Activated T-cell treated with anti-CD3 and anti-CD28 coated beads for 24 hours (primary cell): ENCODE data around the gene ARHGAP10.
"Not testable (repeated sequence)": the region's sequence is repeated elsewhere in the genome, so short reads cannot be mapped to it uniquely, and the experiment has no call there.

Experiments used
- DNase-seq: peaks from one replicate; pipeline ENCODE4 v3.0.0-alpha.2; 2020; ENCODE audit warnings: low read depth

Gene ARHGAP10

DNA sequence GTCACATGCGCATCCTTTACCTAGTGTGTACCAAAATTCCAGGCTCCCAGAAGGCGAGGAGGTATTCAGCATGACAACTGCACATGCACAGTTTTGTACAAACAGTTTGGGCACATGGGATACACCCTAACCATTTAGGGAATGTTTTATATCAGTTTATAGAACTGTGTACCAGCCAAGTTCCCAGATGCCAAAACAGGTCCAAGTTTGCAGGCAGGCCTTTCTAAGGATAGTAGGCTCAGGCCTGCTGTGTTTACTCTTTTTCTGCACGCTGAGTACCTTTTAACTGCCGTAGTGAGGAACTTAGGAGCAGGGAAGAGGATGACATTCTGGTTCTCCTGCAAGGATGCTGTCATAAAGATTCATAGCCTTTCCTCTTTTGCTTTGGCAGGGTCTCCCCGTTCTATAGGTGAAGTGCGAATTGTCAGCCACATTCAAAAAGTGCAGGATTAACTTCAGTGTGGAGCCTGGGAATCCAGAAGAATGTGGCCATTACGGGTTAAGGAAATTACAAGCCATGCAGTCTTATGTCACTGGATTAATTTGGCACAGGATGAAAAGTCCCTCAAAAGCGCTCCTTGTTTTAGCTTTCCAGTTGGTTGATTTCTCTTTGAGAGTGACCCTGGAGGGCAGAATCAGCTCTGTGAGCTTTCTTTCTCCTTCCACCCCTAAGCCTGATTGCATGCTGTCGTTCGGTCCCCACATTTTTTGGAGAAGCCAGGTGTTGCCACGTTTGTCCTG, 259.8 kb downstream of the ARHGAP10 start:
- DNase-seq, result no peak

DNA sequence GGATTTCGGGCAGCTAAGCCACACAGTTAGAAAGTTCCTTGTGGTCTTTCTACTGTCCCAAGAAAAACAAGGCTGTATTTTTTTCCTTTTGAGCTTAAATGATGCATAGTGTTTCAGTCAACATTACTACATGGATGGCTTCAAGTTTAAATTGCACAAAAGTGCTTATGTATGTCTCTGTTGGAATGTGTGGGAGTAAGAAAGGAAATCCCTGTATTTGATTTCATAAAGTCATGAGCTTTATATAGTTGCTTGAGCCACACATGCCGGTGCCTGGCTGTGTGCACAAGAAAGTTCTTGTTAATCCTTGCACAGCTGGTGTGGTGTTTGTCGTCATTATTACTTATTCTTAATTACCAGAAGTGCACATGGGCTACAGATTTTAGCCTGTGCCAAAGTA, 262.2 kb downstream of the ARHGAP10 start:
- no peak for DNase-seq

DNA sequence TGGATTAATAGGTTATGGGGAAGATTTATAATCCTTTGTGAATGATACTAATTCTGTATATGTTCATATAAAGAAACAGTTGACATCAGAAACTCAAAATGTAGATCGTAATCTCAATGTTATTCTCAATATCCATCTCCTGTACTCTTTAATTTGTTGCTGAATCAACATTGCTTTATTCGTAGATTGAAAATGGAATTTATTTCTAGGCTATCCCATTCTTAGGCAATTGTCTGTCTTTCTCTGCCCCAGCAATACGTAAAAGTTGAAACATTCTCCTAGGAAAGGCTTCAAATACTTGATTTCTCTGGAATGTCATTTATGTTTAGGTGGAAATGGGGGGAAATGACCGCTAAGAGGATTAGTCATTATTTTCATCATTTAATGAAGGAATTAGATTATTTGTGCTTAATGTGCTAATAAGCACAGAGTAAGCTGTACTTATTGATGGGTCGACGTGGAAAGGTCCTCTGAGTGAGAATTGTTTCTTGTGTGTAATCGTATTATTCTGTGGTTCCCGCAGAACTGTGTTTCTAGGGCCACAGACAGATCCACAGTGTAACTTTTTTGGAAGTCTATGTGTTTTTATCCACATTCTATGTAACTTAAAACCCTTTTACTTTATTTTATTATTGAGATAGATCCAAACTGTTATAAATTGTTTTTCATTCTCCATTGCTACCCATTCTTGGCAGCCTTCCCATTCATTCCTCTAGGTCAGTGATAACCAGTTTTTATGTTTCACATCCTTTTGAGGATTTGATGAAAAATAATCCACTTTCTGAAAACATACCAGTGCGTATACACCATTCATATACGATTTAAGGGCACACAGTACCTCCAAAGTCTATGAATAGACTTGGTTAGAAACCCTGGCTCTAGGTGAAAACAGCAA, 262.9 kb downstream of the ARHGAP10 start:
- no peak for DNase-seq

DNA sequence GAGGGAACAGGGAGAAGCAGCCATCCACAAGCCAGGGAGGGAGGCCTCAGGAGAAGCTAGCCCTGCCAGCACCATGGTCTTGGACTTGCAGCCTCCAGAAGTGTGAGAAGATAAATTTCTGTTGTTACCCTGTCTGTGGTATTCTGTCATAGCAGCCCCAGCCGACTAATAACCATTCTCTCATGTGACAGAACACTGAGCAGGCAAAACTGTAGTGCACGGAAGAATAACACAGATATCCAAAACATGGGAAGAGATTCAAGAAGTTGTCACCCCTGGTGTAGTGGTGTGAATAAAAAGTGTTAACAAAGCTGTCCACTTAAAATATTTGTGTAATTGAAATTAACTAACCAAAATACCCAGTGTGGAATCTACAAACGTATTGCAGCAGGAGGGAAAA, 265.0 kb downstream of the ARHGAP10 start:
- DNase-seq, result no peak

DNA sequence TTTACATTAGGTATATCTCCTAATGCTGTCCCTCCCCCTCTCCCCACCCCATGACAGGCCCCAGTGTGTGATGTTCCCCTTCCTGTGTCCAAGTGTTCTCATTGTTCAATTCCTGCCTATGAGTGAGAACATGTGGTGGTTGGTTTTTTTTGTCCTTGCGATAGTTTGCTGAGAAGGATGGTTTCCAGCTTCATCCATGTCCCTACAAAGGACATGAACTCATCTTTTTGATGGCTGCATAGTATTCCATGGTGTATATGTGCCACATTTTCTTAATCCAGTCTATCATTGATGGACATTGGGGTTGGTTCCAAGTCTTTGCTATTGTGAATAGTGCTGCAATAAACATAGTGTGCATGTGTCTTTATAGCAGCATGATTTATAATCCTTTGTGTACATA, 268.1 kb downstream of the ARHGAP10 start:
- not testable (repeated sequence) for DNase-seq

DNA sequence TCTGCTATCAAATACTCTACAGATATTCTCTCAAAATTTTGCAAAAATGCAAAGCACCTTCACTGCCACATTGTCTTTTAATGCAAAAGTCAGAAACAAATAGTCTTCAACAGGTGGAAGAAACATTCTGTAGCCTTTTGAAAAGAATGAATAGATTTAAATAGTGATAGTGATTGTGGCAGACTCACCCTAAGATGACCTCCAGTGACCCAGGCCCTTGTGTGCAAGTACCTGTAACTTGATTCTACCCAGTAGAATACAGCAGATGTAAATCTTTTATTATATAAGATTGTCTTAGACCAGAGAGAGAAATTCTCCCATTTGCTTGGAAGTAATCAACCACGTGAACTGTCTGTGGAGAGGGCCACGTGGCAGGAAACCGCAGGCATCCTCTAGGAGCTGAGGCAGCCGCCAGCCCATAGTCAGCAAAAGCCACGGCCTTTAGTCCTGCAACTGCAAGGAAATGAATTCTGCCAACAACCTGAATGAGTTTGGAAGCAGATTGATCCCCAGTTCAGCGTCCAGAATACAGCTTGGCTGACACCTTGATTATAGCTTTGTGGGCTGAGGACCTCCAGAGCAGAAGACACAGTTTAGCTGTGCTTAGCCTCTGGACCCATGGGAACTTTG, 272.5 kb downstream of the ARHGAP10 start:
- no peak for DNase-seq

DNA sequence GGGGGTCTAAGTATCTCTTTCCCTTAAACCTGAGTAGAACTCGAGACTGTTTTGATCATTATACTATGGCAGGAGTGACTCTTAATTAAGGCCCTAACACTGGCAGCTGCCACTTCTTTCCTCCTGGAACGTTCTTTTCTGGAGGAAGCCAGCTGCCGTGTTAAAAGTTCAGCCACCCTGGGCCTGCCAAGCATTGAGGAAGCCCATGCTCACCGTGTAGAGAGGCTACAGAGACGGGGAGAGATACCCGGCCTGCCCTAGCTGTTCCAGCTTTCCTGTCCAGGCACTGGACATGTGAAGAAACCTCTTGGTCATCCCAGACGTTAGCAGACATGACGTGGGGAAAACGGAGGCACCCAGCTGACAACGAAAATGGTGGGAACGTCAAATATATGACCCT, 274.1 kb downstream of the ARHGAP10 start:
- no peak for DNase-seq

DNA sequence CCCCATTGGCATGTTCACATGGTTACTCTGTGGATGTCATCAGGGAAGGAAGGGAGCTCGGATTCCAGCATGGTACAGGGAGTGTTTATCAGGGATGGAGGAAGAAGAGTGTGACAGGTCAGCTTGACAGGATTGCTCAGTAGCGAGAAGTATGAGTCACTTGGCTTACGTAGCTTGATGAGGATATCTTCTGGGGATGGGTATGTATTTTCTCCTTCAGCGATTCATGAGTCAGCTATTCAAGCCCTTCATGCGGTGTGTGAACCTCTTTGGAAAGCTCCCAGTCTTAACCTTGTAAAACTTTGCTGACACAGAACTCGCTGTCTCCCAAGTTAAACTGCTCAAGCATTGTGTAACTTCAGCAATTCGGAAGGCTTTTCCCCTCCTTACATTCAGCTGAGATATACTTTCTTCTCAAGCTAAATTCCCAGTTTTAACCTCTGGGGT, 275.4 kb downstream of the ARHGAP10 start:
- DNase-seq, result no peak

DNA sequence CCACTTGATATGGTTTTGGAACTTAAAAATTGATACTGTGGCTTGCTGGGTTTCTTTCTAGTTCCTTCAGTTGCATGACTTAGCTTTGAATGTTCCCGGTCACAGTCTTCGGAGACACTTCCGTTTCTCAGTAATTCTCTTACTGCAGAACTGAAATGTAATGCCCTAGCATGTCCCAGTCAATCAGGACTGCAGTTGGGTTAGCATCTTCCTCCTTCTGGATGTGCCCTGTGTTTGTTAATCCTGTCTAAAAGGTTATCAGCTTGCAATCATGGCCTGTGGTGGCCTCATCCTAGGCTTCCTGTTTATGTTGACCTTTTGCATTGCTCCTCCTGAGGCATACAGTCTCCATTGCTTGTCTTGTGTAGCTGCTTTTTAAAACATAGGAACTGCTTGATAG, 275.9 kb downstream of the ARHGAP10 start:
- DNase-seq, result no peak

DNA sequence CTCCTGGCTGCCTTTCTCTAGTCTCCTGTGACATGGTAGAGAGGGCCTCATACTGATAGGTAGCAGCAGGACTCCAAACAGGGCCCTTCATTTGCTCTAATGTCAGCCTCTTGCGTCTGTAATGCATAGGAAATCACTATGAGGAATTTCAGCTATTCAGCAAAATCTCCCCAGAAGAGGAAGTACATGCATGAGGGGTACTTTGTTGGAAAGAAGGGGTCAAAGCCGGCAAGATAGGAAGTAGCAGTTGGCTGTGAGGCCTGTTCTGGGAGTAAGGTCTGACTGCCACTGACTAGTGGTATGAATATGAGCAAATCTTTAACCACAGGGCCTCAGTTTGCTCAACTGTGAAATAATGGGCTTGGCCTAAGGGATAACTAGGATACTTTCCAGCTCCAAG, 283.2 kb downstream of the ARHGAP10 start:
- DNase-seq, result no peak

DNA sequence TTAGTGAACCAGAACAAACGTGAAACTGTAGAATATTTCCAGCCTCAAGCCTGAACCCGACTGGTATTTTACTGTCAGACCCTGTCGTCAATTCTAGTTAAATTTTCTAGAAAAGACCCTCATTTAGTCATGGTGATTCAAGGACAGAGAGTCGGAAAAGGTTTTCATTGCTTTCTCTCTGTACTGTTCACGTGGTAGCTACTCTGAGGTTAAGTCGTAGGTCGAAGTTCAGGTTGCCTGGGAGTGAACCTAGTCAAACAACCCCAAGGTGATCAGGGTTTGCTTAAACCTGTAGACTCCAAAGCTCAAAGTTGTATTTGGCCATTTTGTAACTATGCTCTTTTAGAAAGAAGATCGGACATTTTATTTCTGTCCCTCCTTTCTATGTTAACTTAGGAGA, 283.6 kb downstream of the ARHGAP10 start:
- no peak for DNase-seq

DNA sequence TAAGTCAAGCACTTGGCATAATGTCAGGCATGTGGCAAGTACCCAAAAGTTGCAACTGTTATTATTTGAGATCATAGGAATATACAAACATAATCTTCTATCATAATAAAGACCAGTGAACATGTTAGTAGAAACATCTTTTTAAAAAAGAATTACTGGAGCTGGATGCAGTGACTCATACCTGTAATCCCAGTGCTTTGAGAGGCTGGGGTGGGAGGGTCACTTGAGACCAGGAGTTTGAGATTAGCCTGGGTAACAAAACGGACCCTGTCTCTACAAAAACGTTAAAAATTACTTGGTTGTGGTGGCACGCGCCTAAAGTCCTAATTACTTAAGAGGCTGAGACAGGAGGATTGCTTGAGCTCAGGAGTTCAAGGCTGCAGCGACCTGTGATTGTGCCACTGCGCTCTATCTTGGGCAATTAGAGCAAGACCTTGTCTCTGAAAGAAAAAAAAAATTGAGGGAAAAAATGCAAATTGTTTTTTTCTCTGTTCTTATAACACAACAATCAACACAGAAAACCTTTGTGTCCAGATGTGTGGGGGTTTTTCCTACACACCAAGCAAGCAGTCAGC, 284.3 kb downstream of the ARHGAP10 start:
- DNase-seq, result no peak

DNA sequence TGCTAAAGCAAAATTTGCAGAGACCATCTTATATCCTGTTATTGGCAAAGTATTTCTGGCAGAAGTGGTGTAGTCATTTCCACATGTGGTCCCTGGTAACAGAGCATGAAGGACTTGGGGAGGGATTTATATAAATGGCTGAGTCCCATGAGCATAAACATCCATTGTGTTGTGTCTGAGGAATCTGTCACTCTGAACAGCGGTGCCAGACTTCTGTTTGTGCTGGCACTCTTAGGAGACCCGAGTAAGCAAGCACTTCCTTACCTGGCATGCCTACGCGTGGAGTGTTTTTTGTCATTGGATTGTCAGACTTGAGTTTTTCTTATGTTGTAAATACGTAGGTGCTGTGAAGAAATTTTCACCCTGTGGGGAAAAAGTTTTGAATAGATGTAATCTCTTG, 285.9 kb downstream of the ARHGAP10 start:
- DNase-seq, result no peak

DNA sequence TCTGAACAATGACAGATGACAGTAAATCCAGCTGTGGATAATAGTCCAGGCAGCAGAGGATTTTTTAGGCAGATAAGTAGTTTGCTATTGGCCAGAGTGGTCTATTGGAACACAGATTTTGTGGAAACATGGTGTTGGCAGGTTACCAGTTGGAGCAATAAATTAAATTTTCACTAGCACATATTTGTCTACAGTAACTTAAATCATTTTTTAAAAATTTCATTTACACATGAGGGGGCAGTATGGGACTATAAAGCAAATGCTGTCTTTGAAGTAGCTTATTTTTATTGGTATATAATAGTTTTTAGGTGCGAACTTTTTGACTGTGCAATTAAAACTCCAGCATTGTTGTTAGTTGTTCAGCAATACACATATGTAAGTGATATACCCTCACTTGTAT, 289.8 kb downstream of the ARHGAP10 start:
- DNase-seq, result no peak

DNA sequence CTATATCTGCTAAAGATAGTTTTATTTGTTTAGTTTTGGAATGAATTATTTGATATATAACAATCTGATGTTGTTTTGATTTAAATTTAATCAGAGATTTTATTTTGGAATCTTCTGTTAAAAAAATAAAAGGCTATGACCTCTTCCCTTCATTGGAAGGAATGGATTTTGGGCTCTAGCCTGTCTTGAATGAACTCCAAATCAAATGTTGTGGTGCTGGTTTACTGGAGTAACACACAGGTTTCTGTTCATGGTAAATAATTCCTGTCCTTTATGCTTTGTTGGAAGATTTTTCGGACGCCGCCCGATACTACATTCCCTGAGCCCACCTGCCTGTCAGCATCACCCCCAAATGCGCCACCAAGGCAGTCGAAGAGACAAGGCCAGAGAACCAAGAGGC, 291.1 kb downstream of the ARHGAP10 start:
- DNase-seq, result no peak

DNA sequence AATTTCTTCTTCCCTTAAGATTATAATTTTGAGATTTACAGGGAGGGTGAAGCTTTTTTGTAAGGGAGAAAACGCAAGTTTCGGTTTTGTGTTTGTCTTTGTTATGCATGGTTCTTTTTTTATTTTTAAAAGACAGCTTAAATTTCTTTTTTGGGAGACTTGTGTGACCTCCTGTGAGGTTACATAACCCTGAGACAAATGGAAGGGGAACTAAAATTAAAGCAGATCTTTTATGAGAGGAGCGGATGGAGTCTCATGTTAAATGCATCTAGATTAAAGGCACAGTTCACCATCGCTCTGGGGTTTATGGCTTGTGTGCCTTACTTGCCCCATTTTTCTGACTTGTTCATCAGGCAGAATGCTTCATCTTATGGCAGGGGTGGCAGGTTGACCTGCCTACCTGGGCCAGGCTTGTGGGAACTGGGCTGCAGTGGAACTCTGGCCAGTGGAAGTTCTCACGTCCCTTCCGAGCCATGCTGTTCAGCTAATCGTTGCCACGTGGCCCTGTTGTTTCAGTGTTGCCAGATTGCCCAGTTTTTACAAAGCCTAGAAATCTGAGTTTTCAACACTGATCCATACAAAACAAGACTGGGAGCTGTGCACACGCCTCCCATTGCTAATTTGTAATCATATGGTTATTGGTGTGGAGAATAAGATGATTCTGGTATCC, 291.8 kb downstream of the ARHGAP10 start:
- no peak for DNase-seq

DNA sequence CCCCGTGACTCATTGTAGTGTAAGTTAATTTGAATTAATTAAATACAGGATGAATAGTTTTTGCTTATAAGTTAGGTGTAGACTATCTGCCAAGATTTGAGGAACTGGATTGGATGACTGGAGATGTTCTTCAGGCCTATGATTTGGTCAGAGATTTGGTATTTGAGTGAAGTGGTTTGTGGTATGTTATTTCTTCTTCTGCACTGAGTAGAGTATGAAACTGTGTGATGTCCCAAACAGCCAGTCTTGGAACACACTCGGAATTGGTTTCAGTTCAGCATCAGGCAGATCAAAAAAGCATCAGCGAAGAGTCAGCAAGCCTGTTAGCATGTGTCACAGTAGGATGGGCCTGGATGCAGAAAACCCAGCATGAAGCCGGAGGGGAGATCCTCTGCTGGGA, 294.1 kb downstream of the ARHGAP10 start:
- DNase-seq, result no peak

DNA sequence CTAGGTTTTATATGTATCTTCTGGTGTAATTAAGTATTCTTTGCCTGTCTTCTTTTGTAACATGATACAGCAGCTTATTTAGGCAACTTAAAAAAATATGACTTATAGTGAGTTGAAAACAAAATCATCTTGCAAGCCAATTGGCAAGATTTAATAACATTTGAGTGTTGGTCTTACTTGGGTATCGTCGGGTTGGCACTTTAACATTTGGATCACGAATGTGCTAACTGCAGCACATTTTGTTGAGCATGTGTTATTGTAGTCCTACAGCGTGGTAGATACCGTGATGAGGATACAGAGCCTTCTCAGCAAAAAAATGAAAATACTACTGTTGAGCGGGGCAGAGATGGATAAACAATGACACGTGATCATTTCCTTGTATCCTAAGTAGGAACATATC, 295.3 kb downstream of the ARHGAP10 start:
- DNase-seq, result no peak

DNA sequence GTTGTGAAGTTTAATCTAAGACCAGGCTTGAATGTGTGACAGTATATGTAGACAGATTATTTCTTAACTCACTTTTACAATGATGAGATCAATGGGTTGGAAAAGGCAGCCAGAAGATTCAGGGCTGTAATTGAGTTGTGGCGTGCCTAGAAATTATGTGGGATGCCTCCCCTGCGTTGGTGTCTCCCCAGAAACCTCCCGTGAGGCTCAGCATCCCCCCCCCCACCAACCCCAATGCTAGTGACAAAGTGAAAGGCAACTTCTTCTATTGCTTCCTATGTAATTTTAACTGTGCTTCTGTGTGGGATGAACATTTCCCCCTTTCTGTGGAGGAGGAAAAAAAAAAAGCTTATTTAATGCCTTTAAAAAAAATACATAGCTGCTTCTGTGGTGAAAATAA, 297.9 kb downstream of the ARHGAP10 start:
- DNase-seq, result no peak

DNA sequence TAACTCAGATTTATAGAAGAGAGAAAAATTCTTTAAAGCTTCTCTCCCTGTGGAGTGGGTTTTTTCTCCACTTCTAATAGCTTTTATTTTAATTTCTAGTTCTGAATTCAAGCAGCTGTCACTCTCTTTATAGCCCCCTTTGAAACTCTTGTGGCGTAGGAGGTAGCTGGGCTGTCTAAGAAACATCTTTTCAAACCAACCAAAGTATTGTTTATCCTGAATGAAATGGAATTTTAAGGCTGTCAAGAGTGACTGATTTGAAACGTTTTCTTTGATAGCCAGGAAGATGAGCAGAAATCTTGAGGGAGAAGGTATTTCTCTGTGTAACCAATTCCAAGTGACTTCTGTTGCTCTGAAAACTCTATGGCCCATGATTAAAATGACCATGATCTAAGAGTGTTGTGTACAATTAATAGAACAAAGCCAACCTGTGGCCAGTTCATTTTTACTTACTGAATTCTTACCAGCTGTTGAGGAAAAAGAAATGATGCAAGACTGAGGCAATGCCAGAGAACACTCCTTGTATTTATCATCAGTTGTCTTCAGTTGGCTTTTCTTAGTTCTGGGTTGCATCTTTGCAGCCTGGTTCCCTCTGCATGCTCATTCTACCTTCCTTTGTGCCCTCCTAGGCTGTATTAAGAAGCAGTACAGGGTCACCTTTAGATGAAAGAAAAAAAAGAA, 298.4 kb downstream of the ARHGAP10 start:
- DNase-seq, result no peak

DNA sequence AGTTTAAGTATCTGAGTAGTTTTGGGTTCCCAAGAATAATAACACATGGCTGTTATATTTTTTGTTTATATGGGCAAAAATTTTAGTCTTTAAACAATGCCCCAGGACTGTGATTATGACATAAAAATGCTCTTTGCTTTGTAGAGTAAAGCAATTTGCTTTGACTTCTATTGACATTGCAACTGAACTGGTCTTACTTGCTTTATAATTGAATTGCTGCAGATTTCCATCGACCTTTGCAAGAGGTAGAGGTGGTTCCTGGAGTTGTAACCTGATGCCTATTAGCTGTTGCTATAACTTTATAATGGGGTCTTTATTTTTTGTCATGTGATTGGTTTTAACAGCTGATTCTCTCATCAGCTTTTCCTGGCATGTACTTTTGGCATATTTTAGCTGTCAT, 302.9 kb downstream of the ARHGAP10 start:
- no peak for DNase-seq
